Measurements from ENCODE around the gene NNMT.

Gene NNMT

GRCh38 chr11:114263513-114264170, 32.6 kb upstream of the NNMT start:
- DNase-seq = no peak

- DNase-seq = no peak
Observed at GRCh38 chr11:114264381-114264780, 31.8 kb upstream of the NNMT start.

GRCh38 chr11:114265122-114265878, 30.9 kb upstream of the NNMT start:
- DNase-seq = no peak

DNA sequence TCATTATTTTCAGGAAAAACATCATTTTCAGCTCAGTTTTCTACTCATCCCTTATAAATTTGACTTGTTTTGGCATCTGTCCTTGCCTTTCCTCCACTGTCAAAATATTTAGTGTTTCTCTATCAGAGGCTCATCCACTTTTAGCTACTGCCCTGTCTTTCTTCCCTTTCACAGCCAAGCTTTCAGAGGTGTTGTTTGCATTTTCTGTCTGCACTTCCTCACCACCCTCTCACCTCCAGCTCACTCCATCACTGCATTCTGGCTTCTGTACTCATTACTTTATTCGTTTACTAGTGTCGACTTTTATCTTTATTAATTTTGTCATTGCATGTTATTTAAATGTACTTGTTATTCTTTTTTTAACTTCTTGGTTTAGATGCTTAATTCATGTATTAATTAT, 26.7 kb upstream of the NNMT start:
- DNase-seq = no peak

DNA sequence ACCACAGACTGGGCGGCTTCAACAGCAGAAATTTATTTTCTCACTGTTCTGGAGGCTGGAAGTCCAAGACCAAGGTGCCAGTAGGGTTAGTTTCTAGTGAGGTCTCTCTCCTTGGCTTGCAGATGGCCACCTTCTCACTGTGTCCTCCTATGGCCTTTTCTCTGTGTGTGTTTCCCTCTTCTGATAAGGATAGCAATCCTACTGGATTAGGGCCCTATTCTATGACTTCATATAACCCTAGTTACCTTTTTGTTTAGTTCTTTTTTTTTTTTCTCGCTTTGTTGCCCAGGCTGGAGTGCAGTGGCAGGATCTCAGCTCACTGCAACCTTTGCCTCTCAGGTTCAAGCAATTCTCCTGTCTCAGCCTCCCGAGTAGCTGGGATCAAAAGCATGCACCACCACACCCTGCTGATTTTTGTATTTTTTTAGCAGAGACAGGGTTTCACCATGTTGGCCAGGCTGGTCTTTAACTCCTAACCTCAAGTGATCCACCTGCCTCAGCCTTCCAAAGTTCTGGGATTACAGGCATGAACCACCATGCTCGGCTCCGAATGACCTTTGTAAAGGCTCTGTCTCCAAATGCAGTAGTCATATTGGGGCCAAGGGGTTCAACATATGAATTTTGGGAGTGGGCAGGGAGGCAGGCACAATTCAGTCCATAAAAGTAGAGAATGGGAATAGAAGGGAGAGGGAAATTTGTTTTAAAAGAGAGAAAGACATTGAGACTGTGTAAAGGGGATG, 25.5 kb upstream of the NNMT start:
- no peak for DNase-seq

- DNase-seq = no peak
Observed at GRCh38 chr11:114271316-114271715, 24.9 kb upstream of the NNMT start.

- no peak for DNase-seq
Observed at GRCh38 chr11:114272311-114272710, 23.9 kb upstream of the NNMT start.

GRCh38 chr11:114273071-114273470, 23.1 kb upstream of the NNMT start:
- no peak for DNase-seq

- DNase-seq = no peak
Observed at GRCh38 chr11:114273890-114274635, 22.1 kb upstream of the NNMT start.

DNA sequence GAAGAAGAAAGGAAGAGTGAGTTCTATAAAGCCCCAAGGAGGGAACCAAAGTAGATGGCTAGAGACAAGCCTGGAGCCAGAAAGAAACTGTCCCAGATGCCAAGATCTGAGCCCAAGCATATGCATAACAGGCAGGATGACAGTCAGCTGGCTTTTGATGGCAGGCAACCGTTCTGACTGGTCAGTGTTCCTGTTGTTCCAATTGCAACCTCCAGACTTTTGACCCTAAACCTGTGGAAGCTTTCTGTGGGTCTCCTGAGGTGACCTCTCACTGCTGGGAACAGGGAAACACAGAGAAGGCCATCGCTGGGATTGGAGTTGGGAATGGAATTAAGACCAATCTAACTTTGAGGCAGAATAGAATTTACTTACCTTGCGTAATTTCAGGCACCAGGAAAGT, 21.6 kb upstream of the NNMT start:
- DNase-seq = no peak

DNA sequence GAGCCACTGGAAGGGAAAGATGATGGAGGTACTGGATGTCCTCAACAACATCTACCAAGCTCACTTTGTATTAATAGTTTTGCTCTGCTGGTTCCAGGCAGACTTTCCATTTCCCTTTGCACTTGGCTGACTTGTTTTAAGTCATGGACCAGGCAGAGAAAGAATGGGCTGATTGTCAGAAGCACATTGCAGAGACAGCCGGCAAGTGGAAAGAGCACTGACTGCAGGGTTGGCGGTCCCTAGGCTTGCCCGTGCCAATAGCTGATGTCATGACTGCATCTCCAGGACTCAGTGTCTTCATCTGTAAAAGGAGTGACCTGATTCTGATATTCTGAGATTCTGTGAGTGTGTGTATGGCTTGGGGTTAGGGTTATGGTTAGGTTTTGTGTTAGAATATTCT, 20.9 kb upstream of the NNMT start:
- no peak for DNase-seq

GRCh38 chr11:114276077-114276476, 20.1 kb upstream of the NNMT start:
- DNase-seq = no peak

DNA sequence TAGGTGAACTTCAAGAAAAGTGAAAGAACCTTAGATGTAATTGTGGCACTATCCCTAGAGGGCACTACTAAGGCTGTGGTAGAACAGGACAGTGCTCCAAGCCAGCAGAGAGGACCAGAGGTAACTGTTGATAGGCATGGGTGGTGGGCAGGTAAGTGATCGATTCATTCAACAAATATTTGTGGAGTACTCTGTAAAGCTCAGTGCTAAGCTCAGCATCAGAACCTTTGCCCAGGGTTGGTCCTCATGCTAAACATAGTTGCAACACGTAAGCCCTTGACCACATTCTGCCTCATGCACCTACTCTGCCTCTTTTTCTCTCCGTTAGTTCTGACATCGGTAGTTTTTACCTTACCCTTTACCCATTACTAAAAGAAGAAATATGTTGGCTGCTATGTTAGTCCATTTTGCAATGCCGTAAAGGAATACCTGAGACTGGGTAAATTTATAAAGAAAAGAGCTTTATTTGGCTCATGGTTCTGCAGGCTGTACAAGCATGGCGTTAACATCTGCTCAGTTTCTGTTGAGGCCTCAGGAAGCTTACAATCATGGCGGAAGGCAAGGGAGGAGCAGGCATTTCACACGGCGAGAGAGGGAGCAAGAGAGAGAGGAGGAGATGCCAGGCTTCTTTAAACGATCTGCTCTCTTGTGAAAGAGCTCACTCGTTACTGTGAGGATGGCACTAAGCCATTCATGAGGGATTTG, 18.4 kb upstream of the NNMT start:
- DNase-seq = no peak

DNA sequence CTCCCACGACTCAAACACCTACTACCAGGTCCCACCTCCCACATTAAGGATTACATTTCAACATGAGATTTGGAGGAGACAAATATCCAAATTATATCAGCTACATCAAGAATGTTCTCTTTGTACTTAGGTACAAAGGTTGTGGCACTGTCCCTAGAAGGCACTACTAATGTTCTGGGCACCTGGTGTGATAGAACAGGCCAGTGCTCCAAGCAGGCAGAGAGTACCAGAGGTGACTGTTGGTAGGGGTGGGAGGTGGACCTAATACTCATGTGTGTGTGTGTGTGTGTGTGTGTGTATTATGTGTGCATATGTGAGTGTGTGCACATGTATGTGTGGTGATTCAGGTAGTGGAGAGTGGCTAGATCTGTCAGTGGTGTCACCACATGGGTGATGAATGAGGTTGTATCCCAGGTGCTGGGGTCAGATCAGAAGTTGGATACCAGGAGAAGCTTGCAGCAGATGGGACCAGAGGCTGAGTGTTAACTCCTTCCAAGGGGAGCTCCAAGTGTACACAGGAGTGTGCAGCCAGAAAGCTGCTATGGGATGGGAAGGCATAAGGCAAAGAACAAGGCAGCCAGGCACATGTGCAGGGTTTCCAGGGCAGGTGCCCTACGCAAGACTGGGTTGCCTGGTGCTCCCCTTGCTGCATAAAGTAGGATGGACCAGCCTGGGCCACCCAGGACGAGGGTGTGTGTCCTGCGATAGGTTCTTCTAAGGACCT, 17.7 kb upstream of the NNMT start:
- DNase-seq = no peak

DNA sequence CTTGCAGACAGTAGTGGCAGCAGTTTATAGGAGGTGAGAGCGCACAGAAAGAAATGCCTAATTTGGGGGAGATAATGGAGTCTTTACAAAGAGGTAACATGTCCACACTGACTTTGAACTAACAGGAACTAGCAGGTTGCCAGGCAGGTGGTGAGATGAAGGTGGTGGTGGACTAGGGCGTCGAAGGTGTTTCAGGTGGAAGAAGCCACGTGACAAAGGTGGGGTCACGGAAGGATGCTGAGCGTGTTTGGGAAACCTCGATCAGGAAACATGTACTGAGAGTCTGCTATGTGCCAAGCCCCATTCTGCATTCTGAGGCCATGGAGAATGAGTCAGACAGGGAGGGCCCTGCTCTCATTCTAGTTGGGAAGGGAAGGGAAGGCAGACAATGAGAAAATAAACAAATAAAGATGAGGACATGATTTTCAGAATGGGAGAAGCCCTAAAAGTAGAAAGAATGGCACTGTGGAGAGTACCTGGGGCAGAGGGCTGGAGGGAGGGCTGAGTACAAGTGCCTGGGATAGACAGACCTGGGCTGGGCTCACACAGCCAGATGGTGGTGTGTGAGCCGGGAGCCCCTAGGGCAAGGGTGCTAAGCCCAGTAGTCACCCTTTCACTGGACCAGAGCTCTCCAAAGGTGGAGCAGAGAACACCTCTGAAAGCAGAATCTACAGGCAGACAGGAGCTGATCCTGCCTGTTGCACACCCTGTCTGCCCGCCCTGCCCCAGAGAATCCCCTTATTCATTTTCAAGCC, 16.2 kb upstream of the NNMT start:
- no peak for DNase-seq

- DNase-seq = no peak
Observed at GRCh38 chr11:114280696-114281095, 15.5 kb upstream of the NNMT start.

- no peak for DNase-seq
Observed at GRCh38 chr11:114281388-114281956, 14.7 kb upstream of the NNMT start.

- no peak for DNase-seq
Observed at GRCh38 chr11:114282488-114282887, 13.7 kb upstream of the NNMT start.

DNA sequence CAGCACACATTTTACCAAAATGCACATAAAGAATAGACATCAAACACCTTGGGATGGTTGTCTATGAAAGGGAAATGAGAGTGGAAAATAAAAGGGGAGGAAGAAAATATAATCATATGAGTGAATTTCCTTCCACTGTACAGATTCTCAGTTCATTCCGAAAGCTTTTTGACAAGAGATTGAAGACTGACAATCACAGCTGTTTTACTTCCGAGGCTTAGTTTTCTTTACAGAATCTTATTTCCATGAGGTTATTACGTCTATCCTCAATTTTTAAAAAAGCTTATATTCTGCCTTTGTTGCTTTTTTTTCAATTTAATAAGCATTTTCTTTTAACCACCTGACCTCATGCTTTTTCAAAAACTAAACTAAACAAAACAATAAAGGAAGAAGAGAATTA, 12.8 kb upstream of the NNMT start:
- no peak for DNase-seq

DNA sequence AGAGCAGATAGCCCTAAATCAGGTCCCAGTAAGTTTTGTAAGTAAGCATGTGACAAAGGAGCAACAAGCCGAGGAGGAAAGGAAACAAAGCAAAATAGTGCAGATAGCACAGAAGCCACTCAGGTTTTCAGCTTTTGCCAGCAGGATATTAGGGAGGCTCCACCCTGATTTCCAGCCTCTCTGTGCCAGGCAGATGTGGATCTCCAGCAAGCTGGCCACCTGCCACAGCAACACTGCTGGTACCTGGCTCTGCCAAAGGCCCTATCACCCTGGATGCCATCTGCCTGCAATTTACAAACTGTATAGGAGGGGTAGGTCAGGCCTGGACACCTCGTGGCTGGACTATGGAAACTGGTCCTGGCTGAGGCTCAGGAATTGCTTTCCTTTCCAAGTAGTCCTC, 12.2 kb upstream of the NNMT start:
- DNase-seq = no peak

DNA sequence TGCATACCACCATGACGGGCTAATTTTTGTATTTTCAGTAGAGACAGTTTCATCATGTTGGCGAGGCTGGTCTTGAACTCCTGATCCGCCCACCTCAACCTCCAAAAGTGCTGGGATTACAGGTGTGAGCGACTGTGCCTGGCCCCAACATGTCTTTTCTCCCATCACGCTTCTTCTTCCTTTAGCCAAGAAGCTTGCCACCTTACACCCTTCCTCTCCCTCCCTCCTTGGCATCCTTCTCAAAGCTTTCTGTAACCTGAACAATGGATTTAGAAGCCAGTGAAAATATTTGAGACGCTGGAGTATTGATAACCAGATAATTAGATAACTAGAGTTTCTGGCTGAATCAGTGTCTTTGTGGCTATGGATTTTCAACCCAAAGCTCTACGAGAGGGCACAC, 11.3 kb upstream of the NNMT start:
- DNase-seq = no peak

All from CD4-positive, alpha-beta T cell treated with Interleukin-15 for 1 hour (primary cell).